Glutamatergic neuron (in vitro differentiated cells): Measurements from ENCODE around the gene ITPKB. TPM values are rescaled to one million over a fixed set of nuclear protein-coding genes. Genes with fewer than 3 reads are reported as not detected.
"Not testable (repeated sequence)": the region's sequence is repeated elsewhere in the genome, so short reads cannot be mapped to it uniquely, and the experiment has no call there.

Experiments used
- DNase-seq: peaks from one replicate; pipeline ENCODE4 v3.0.0; 2022
- H3K27ac Mint-ChIP-seq: one replicate; pipeline ENCODE4 v1.8.0; 2020; ENCODE audit warnings: mild to moderate bottlenecking, mixed read lengths, inconsistent platforms; ENCODE audit not compliant: unreplicated experiment
- H3K27me3 Mint-ChIP-seq: one replicate; pipeline ENCODE4 v1.8.0; 2020; ENCODE audit warnings: mild to moderate bottlenecking, moderate library complexity, mixed read lengths, inconsistent platforms; ENCODE audit not compliant: unreplicated experiment
- H3K36me3 Mint-ChIP-seq: one replicate; pipeline ENCODE4 v1.8.0; 2020; ENCODE audit warnings: mild to moderate bottlenecking, mixed read lengths, inconsistent platforms; ENCODE audit not compliant: unreplicated experiment
- H3K4me1 Mint-ChIP-seq: one replicate; pipeline ENCODE4 v1.8.0; 2020; ENCODE audit warnings: mild to moderate bottlenecking, low read depth, mixed read lengths, inconsistent platforms; ENCODE audit not compliant: unreplicated experiment
- H3K4me3 Mint-ChIP-seq: one replicate; pipeline ENCODE4 v1.8.0; 2020; ENCODE audit warnings: mild to moderate bottlenecking, mixed read lengths, inconsistent platforms; ENCODE audit not compliant: unreplicated experiment
- H3K9me3 Mint-ChIP-seq: one replicate; pipeline ENCODE4 v1.8.0; 2020; ENCODE audit warnings: mild to moderate bottlenecking, moderate library complexity, mixed read lengths, inconsistent platforms; ENCODE audit not compliant: unreplicated experiment
- total RNA-seq: library from RNA; stranded (reverse); fragmentation: NEBNext Ultra II Directional; extraction: Animal tissue kit (Norgen Biotek cat#: 25700); gene quantifications from one replicate; pipeline ENCODE4 v1.2.1, GENCODE V29; 2021; ENCODE audit not compliant: unreplicated experiment
- TF ChIP-seq, protein P1 (sequence below): fragments of 200-600 bp; sonication (generic); IDR thresholded peaks from one replicate; pipeline ENCODE4 v1.5.0; 2021; ENCODE audit not compliant: partially characterized antibody, unreplicated experiment

ITPKB gene
- total RNA-seq, 1 donor from 2014 or later, result 0.34 TPM

DNA sequence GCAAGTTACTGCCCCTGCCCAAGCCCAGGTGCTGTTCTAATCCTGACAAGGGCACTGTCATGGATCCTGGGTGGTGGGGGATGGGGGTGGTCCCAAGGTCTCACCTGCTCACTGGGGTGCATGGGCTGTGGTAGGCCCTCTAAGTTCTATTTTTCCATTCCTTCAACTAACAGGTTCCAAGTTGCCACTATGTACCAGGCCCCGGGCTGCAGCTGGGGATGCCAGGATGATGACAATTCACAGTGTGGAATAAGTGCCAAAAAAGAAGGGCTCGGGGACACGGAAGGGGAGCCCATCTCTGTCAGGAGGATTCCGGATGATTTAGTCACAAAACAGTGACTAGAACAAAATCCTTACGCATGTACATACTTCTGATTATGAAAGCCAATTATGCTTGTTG is 114.6 kb downstream of the ITPKB start:
- no peaks in the 10 kb centered on the region for H3K27me3 Mint-ChIP-seq
- no peak overlapping the region for H3K4me3 Mint-ChIP-seq
- H3K4me1 Mint-ChIP-seq, result no peaks in the 10 kb centered on the region
- H3K9me3 Mint-ChIP-seq, result peaks cover 5% of the 10 kb centered on the region
- no peaks in the 10 kb centered on the region for H3K36me3 Mint-ChIP-seq
- H3K27ac Mint-ChIP-seq, result no peak overlapping the region
- DNase-seq, result no peak
- TF ChIP-seq, protein P1, sequence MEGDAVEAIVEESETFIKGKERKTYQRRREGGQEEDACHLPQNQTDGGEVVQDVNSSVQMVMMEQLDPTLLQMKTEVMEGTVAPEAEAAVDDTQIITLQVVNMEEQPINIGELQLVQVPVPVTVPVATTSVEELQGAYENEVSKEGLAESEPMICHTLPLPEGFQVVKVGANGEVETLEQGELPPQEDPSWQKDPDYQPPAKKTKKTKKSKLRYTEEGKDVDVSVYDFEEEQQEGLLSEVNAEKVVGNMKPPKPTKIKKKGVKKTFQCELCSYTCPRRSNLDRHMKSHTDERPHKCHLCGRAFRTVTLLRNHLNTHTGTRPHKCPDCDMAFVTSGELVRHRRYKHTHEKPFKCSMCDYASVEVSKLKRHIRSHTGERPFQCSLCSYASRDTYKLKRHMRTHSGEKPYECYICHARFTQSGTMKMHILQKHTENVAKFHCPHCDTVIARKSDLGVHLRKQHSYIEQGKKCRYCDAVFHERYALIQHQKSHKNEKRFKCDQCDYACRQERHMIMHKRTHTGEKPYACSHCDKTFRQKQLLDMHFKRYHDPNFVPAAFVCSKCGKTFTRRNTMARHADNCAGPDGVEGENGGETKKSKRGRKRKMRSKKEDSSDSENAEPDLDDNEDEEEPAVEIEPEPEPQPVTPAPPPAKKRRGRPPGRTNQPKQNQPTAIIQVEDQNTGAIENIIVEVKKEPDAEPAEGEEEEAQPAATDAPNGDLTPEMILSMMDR, result no peak

DNA sequence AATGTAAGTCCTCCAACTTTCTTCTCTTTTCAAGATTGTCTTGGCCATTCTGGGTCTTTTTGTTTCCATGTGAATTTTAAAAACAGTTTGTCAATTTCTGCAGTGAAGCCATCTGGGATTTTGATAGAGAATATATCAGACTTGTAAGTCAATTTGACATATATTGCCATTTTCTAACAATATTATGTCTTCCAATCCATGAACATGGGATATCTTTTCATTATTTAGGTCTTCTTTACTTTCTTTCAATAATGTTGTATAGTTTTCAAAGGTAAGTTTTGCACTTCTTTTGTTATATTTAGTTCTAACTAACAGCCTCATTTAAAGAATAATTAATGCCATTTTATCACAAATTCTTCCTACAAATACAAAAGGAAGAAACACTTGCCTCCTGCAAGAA is 117.1 kb downstream of the ITPKB start:
- no peaks in the 10 kb centered on the region for H3K36me3 Mint-ChIP-seq
- TF ChIP-seq, protein P1, result no peak
- no peak for DNase-seq
- no peak overlapping the region for H3K4me3 Mint-ChIP-seq
- peaks cover 6% of the 10 kb centered on the region for H3K9me3 Mint-ChIP-seq
- H3K27ac Mint-ChIP-seq, result no peak overlapping the region
- peaks cover 3% of the 10 kb centered on the region for H3K27me3 Mint-ChIP-seq
- H3K4me1 Mint-ChIP-seq, result no peaks in the 10 kb centered on the region

DNA sequence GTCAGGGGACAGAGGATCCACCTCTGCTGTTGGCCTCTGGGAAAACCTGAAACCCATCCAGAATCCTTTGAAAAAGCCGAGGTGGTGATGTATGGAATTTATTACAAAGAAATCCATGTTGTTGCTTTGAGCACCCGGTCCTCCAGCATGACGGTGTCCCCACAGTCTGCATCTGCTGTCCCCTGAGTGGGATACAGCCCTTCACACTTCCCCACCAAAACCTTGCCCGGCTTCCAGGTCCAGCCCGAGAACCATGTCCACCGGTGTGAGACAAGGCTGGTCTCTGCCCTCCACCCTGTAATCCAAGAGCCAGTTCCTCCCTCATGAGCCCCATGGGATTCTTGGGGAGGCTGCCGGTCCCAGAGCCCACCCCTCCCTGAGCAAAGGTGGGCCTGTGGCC is 120.1 kb downstream of the ITPKB start:
- TF ChIP-seq, protein P1, result no peak
- Mint-ChIP-seq H3K9me3 (peaks cover 6% of the 10 kb centered on the region), H3K27me3 (peaks cover 4% of the 10 kb centered on the region), H3K4me3 (no peak overlapping the region), H3K27ac (no peak overlapping the region), H3K4me1 (no peaks in the 10 kb centered on the region), H3K36me3 (peaks cover 6% of the 10 kb centered on the region)
- DNase-seq, result no peak

DNA sequence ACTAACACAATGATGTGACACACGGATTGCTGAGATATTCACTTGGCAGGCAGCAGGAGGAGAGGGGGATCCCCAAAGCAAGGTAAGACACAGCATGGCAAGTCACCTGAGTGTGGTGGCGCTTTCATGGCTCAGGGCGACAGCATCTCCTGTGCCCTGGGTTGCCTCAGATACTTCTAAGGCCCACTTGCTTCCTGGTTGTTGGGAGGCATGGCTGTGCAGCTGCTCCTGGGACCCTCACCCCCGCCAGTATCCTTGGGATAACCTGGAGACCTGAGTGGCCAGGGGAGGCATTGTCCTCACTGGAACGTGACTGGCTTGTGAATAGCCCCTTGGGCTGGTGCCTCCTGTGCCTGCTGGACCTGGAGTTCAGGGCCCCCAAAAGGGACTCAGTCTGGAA is 120.7 kb downstream of the ITPKB start:
- peaks cover 6% of the 10 kb centered on the region for H3K9me3 Mint-ChIP-seq
- H3K4me3 Mint-ChIP-seq, result no peak overlapping the region

DNA sequence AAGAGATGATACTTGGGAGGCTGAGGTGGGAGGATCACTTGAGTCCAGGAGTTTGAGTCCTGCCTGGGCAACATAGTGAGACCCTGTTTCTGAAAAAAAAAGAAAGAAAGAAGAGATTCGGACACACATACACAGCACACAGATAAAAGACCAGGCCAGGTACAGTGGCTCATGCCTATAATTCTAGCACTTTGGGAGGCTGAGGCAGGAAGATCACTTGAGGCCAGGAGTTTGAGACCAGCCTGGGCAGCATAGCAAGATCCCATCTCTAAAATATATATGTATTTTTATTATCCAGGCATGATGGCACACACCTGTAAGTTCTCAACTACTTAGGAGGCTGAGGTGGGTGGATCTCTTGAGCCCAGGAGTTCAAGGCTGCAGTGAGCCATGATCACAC is 121.4 kb downstream of the ITPKB start:
- H3K4me1 Mint-ChIP-seq, H3K4me3 Mint-ChIP-seq, H3K9me3 Mint-ChIP-seq, H3K36me3 Mint-ChIP-seq, H3K27ac Mint-ChIP-seq, DNase-seq, H3K27me3 Mint-ChIP-seq: not testable (repeated sequence)

More for the DNA sequence above, 120.7 kb downstream of the ITPKB start:
- no peak overlapping the region for H3K27ac Mint-ChIP-seq
- peaks cover 4% of the 10 kb centered on the region for H3K27me3 Mint-ChIP-seq
- H3K4me1 Mint-ChIP-seq, result no peaks in the 10 kb centered on the region
- TF ChIP-seq, protein P1, result no peak
- no peak for DNase-seq
- peaks cover 6% of the 10 kb centered on the region for H3K36me3 Mint-ChIP-seq

DNA sequence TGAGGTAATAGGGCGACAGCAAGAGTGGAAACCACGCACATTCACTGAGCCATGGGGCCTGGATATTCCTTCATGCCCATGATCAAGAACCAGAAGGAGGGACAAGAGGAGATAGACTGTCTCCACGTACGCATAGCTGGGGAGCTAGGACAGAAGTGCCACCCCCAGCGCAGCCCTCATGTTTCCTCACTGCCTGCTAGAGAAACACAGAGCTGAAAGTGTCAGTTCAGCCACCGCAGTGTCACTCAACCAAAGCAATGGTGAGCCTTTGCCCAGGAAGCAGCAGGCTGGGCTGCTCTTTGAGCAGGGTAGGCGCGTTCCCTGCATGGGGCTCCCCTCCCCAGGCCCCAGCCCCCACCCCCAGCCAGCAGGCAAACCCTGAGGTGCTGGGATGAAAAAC is 122.0 kb downstream of the ITPKB start:
- DNase-seq, result no peak
- Mint-ChIP-seq H3K4me3 (no peak overlapping the region), H3K36me3 (peaks cover 6% of the 10 kb centered on the region), H3K27ac (no peak overlapping the region), H3K9me3 (peaks cover 6% of the 10 kb centered on the region), H3K4me1 (peaks cover under 1% of the 10 kb centered on the region), H3K27me3 (peaks cover 4% of the 10 kb centered on the region)
- TF ChIP-seq, protein P1, result no peak
